Tibial nerve (tissue), 4 donors: ENCODE measurements around the gene R3HDM4. TPM values are rescaled to one million over a fixed set of nuclear protein-coding genes. Genes with fewer than 3 reads are reported as not detected.

Experiments used
- DNase-seq, 2 donors: peaks; one replicate each; pipeline ENCODE4 v3.0.0-alpha.2; 2019; ENCODE audit warnings: low spot score in 2 of 2
- H3K27ac ChIP-seq, 4 donors: fragments of 200-600 bp; sonication (generic) in 3 of 4; one replicate each; pipeline ENCODE4 v1.5.1; 2017 to 2019; ENCODE audit warnings: mild to moderate bottlenecking in 1 of 4
- H3K27me3 ChIP-seq, 2 donors: fragments of 200-600 bp; sonication (generic) in 1 of 2; one replicate each; pipeline versions ENCODE4 v1.5.1 to v1.6.0; 2017 to 2019
- H3K36me3 ChIP-seq, 3 donors: fragments of 200-600 bp; sonication (generic); one replicate each; pipeline ENCODE4 v1.5.1; 2018 to 2019
- H3K4me1 ChIP-seq, 4 donors: fragments of 200-600 bp; sonication (generic) in 3 of 4; one replicate each; pipeline ENCODE4 v1.5.1; 2017 to 2019
- H3K4me3 ChIP-seq, 4 donors: fragments of 200-600 bp; sonication (generic) in 3 of 4; one replicate each; pipeline ENCODE4 v1.5.1; 2017 to 2019; ENCODE audit warnings: mild to moderate bottlenecking in 1 of 4, moderate library complexity in 1 of 4
- H3K9me3 ChIP-seq, 4 donors: fragments of 200-600 bp; sonication (generic) in 3 of 4; one replicate each; pipeline ENCODE4 v1.5.1; 2017 to 2019
- EP300 ChIP-seq, 2 donors: sonication (generic); formaldehyde crosslinking; IDR thresholded peaks; one replicate each; pipeline ENCODE4 v1.6.1; 2017; ENCODE audit warnings: antibody characterized with exemption in 2 of 2, mild to moderate bottlenecking in 1 of 2
- POLR2A ChIP-seq, 2 donors: fragments of 450-650 bp; IDR thresholded peaks; one replicate each; pipeline ENCODE4 v1.6.1; 2017; ENCODE audit warnings: antibody characterized with exemption in 2 of 2, mild to moderate bottlenecking in 2 of 2, moderate library complexity in 2 of 2
- WGBS, 2 donors: methylation state at CpG; one replicate each; pipeline ENCODE4 v1.1.5; 2018; 5-methylcytosine and 5-hydroxymethylcytosine counted together
- total RNA-seq, 4 donors: library from RNA; depleted of rRNA; stranded (reverse); fragments of >200 nt; gene quantifications; one replicate each; pipeline ENCODE4 v1.1.0, GENCODE V29; 2016
- TF ChIP-seq, protein P1 (sequence below), 5 experiments: fragments of 200-600 bp in 3 of 5; fragments of 450-650 bp in 2 of 5; sonication (generic) in 3 of 5; IDR thresholded peaks; one replicate each; pipeline ENCODE4 v1.5.1; 2016 to 2019; ENCODE audit warnings: antibody characterized with exemption in 5 of 5, mild to moderate bottlenecking in 3 of 5, moderate library complexity in 2 of 5

The R3HDM4 gene
- total RNA-seq, 4 donors from 2014 or later: 30.2 to 47.7 (median 37.6) TPM

DNA sequence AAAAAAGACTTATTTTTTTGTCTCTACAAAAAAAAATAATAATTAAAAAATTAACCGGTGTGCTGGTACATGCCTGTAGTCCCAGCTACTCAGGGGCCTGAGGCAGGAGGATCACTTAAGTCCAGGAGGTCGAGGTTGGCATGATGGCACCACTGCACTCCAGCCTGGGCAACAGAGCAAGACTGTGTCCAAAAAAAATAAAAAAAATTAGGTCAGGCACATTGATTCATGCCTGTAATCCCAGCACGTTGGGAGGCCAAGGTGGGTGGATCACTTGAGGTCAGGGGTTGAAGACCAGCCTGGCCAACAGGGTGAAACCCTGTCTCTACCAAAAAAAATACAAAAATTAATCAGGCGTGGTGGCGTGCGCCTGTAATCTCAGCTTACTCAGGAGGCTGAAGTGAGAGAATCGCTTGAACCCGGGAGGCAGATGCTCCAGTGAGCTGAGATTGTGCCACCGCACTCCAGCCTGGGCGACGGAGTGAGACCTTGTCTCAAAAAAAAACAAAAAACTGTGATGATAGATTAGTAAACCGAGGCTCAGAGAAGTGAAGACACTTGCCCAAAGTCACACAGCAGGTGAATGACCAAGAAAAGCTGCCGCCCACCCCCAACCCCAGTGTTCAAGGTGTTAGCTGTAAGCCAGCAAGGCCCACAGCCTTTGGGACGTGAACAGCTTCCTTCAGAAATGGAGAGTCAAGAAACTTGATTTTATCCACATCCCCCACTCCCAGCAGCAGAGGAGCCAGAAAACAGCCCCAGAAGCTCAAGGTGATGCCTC, 10.4 kb downstream of the R3HDM4 start:
- no peak for DNase-seq
- WGBS, 2 donors: 82 to 85% methylated on average over 14 of the region's 14 CpGs
- Histone ChIP-seq H3K27ac (no peak overlapping the region), H3K9me3 (no peaks in the 10 kb centered on the region), H3K36me3 (peaks cover 0 to 42% (median 0%) of the 10 kb centered on the region in 3 donors), H3K4me1 (peaks cover 0 to 6% (median 1%) of the 10 kb centered on the region in 4 donors), H3K27me3 (no peaks in the 10 kb centered on the region), H3K4me3 (no peak overlapping the region)
- TF ChIP-seq EP300 (IDR thresholded peaks at IDR 0.05): no peak
- TF ChIP-seq, protein P1, sequence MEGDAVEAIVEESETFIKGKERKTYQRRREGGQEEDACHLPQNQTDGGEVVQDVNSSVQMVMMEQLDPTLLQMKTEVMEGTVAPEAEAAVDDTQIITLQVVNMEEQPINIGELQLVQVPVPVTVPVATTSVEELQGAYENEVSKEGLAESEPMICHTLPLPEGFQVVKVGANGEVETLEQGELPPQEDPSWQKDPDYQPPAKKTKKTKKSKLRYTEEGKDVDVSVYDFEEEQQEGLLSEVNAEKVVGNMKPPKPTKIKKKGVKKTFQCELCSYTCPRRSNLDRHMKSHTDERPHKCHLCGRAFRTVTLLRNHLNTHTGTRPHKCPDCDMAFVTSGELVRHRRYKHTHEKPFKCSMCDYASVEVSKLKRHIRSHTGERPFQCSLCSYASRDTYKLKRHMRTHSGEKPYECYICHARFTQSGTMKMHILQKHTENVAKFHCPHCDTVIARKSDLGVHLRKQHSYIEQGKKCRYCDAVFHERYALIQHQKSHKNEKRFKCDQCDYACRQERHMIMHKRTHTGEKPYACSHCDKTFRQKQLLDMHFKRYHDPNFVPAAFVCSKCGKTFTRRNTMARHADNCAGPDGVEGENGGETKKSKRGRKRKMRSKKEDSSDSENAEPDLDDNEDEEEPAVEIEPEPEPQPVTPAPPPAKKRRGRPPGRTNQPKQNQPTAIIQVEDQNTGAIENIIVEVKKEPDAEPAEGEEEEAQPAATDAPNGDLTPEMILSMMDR (IDR thresholded peaks at IDR 0.05): no peak
- TF ChIP-seq POLR2A (IDR thresholded peaks at IDR 0.05): no peak

DNA sequence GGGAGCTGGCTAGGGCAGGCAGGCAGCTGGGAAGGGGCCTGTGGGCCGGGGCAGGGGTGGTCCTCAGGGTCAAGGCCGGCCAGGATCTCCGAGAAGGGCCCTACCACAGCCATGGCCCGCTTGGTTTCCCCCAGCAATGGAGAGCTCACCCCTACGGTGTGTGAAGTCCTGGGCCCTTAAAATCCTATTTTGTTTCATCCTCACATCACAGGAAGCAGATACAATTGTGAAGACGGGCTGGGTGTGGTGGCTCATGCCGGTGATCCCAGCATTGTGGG, 11.0 kb downstream of the R3HDM4 start:
- Histone ChIP-seq H3K4me1 (peaks cover 0 to 6% (median 0%) of the 10 kb centered on the region in 4 donors), H3K36me3 (peaks cover 0 to 48% (median 0%) of the 10 kb centered on the region in 3 donors), H3K9me3 (no peaks in the 10 kb centered on the region), H3K27me3 (no peaks in the 10 kb centered on the region), H3K4me3 (no peak overlapping the region), H3K27ac (no peak overlapping the region)
- no peak for DNase-seq
- 86 to 95% methylated on average over 6 to 7 of the region's 7 CpGs for WGBS, 2 donors
- TF ChIP-seq, protein P1 (IDR thresholded peaks at IDR 0.05): no peak
- TF ChIP-seq POLR2A (IDR thresholded peaks at IDR 0.05): no peak
- TF ChIP-seq EP300 (IDR thresholded peaks at IDR 0.05): no peak

DNA sequence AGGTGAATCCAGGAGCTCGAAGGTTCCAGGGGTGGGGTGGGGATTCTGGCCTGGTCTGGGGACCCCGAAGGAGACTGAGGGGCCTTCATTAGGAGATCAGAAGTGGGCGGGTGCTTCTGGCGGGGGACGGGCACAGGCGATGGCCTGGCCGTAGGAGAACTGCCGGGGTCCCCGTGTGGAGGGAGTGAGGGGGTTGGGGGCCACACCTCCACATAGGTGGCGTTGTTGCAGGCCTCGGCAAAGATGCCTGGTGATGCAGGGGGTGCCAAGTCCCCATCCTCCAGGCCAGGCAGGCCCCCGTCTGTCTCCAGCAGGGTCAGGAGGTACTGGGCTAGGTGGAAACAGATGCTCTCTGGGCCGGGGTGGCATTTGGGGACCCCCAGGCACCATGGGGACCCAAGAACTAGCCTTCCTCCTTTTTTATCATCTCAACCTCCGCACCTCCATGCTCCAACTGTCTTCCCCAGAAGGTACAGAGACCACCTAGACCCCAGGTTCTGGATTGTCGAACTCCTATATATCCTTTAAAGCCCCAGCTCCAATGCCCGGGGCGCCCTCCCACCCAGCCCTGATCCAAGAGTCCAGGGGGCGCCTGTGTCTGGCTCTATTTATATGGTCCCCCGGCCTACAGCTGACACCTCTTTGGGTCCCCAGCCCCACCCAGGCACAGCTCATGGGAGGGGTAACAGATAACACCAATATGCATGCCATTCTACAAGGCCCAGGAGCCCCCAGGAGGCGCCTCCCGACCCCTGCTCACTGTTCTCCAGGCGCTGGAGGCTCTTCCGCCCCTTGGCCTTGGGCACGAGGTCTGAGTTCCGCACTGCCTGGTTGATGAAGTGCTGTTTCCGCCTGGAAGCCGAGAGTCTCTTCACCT, 11.6 kb downstream of the R3HDM4 start:
- Histone ChIP-seq H3K4me3 (no peak overlapping the region), H3K4me1 (peaks cover 0 to 6% (median 0%) of the 10 kb centered on the region in 4 donors), H3K27me3 (no peaks in the 10 kb centered on the region), H3K27ac (no peak overlapping the region), H3K36me3 (peaks cover 0 to 49% (median 0%) of the 10 kb centered on the region in 3 donors), H3K9me3 (no peaks in the 10 kb centered on the region)
- WGBS, 2 donors: 89 to 95% methylated on average over 22 to 27 of the region's 27 CpGs
- DNase-seq: no peak
- TF ChIP-seq, protein P1 (IDR thresholded peaks at IDR 0.05): no peak
- TF ChIP-seq POLR2A (IDR thresholded peaks at IDR 0.05) (no peak), EP300 (IDR thresholded peaks at IDR 0.05) (no peak)

DNA sequence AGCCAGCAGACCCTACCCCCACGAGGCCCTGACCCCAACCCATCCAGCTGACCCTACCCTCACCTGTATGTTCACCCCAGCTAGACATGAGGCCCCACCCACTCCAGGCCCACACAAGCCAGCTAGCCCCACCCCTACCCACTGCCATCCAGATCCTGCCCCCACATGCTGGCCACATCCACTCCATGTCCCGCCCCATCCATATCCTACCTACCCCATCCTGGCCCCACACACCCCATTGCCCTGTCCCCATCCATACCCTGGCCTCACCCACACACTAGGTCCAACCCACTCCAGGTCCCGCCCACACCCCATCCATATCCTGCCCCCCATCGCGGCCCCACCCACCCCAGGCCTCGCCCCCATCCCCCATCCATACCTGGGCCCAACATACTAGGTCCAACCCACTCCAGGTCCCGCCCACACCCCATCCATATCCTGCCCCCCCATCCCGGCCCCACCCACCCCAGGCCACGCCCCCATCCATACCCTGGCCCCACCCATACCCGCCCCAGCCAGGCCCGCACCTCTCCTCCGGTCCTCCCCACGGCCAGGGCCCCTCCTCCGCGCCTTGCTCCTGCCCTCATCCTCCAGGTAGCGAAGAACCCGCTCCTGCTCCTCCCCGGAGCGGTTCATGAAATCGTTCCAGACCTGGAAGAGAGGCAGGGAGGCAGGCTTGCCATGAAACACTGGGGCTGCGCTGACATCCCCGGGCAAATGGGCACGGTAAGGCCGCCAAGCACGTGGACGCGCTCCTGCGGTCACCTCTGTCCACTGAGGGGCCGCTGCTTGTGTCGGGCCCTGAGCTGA, 12.5 kb downstream of the R3HDM4 start:
- peaks cover 0 to 6% (median 0%) of the 10 kb centered on the region in 4 donors for H3K4me1 ChIP-seq
- H3K9me3 ChIP-seq: no peaks in the 10 kb centered on the region
- TF ChIP-seq EP300 (IDR thresholded peaks at IDR 0.05) (no peak), POLR2A (IDR thresholded peaks at IDR 0.05) (no peak)
- TF ChIP-seq, protein P1 (IDR thresholded peaks at IDR 0.05): no peak
- H3K4me3 ChIP-seq: no peak overlapping the region
- WGBS, 2 donors: 83 to 84% methylated on average over 27 to 30 of the region's 30 CpGs
- no peaks in the 10 kb centered on the region for H3K27me3 ChIP-seq
- DNase-seq: no peak
- H3K27ac ChIP-seq: no peak overlapping the region
- peaks cover 0 to 49% (median 0%) of the 10 kb centered on the region in 3 donors for H3K36me3 ChIP-seq
